SK-N-SH (cell line): Measurements from ENCODE around the gene OTOS.

ENCODE experiments used
- CHD2 ChIP-seq: fragments of 150-350 bp; IDR thresholded peaks from 2 replicates; pipeline ENCODE4 v1.6.1; 2018; ENCODE audit warnings: low read length; ENCODE audit not compliant: partially characterized antibody
- MEF2A ChIP-seq: IDR thresholded peaks from 2 replicates; pipeline ENCODE4 v1.4.0; 2012; ENCODE audit warnings: low read depth, borderline replicate concordance
- MXI1 ChIP-seq: IDR thresholded peaks from 2 replicates; pipeline ENCODE4 v1.6.1; 2012; ENCODE audit warnings: mild to moderate bottlenecking, low read depth, low read length, improper control_type of control experiment
- RAD21 ChIP-seq: IDR thresholded peaks from 2 replicates; pipeline ENCODE4 v1.6.1; 2012; ENCODE audit warnings: mild to moderate bottlenecking, low read length
- RFX5 ChIP-seq: IDR thresholded peaks from 2 replicates; pipeline ENCODE4 v1.6.1; 2012; ENCODE audit warnings: mild to moderate bottlenecking, improper control_type of control experiment, low read length
- SIN3A ChIP-seq: IDR thresholded peaks from 2 replicates; pipeline ENCODE4 v1.6.1; 2012; ENCODE audit warnings: low read depth, mild to moderate bottlenecking, low read length, moderate library complexity, borderline replicate concordance
- TAF1 ChIP-seq: IDR thresholded peaks from 2 replicates; pipeline ENCODE4 v1.6.1; 2012; ENCODE audit warnings: low read depth, mild to moderate bottlenecking, low read length, moderate library complexity, borderline replicate concordance
- TEAD4 ChIP-seq: IDR thresholded peaks from 2 replicates; pipeline ENCODE4 v1.4.0; 2012; ENCODE audit warnings: mild to moderate bottlenecking, borderline replicate concordance; ENCODE audit not compliant: insufficient read depth
- TF ChIP-seq, protein P1 (sequence below): IDR thresholded peaks from 2 replicates; pipeline ENCODE4 v1.6.1; 2012; ENCODE audit warnings: mild to moderate bottlenecking, low read depth, low read length, moderate library complexity
- TF ChIP-seq, protein P2 (sequence below): fragments of 200-600 bp; sonication (generic); IDR thresholded peaks from 2 replicates; pipeline ENCODE4 v1.6.1; 2017; ENCODE audit warnings: antibody characterized with exemption, mild to moderate bottlenecking, moderate library complexity
- TF ChIP-seq, protein P3 (sequence below): IDR thresholded peaks from 2 replicates; pipeline ENCODE4 v1.4.0; 2012; ENCODE audit warnings: low read depth, borderline replicate concordance
- TF ChIP-seq, protein P4 (sequence below): fragments of 150-350 bp; IDR thresholded peaks from 2 replicates; pipeline ENCODE4 v1.6.1; 2017; ENCODE audit warnings: antibody characterized with exemption, low read length, low read depth, borderline replicate concordance

DNA sequence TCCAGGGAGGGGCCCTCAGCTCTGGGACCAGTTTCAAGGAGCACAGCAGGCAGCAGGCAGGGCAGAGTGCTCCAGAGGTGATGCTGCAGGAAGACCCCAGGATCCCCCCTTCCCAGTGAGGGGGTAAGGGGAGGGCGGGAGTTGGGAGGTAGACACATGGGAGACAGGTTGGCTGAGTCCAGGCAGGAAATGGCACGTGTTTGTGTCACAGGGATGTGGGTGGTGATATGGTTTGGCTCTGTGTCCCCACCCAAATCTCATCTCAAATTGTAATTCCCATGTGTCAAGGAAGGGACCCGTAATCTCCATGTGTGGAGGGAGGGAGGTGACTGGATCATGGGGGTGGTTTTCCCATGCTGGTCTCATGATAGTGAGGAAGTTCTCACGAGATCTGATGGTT is 25.2 kb upstream of the OTOS start:
- TF ChIP-seq, protein P1, sequence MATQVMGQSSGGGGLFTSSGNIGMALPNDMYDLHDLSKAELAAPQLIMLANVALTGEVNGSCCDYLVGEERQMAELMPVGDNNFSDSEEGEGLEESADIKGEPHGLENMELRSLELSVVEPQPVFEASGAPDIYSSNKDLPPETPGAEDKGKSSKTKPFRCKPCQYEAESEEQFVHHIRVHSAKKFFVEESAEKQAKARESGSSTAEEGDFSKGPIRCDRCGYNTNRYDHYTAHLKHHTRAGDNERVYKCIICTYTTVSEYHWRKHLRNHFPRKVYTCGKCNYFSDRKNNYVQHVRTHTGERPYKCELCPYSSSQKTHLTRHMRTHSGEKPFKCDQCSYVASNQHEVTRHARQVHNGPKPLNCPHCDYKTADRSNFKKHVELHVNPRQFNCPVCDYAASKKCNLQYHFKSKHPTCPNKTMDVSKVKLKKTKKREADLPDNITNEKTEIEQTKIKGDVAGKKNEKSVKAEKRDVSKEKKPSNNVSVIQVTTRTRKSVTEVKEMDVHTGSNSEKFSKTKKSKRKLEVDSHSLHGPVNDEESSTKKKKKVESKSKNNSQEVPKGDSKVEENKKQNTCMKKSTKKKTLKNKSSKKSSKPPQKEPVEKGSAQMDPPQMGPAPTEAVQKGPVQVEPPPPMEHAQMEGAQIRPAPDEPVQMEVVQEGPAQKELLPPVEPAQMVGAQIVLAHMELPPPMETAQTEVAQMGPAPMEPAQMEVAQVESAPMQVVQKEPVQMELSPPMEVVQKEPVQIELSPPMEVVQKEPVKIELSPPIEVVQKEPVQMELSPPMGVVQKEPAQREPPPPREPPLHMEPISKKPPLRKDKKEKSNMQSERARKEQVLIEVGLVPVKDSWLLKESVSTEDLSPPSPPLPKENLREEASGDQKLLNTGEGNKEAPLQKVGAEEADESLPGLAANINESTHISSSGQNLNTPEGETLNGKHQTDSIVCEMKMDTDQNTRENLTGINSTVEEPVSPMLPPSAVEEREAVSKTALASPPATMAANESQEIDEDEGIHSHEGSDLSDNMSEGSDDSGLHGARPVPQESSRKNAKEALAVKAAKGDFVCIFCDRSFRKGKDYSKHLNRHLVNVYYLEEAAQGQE: no peak
- TF ChIP-seq TAF1 (no peak), TEAD4 (no peak), MXI1 (no peak), RAD21 (no peak), CHD2 (no peak), SIN3A (no peak), RFX5 (no peak), MEF2A (no peak)
- TF ChIP-seq, protein P2, sequence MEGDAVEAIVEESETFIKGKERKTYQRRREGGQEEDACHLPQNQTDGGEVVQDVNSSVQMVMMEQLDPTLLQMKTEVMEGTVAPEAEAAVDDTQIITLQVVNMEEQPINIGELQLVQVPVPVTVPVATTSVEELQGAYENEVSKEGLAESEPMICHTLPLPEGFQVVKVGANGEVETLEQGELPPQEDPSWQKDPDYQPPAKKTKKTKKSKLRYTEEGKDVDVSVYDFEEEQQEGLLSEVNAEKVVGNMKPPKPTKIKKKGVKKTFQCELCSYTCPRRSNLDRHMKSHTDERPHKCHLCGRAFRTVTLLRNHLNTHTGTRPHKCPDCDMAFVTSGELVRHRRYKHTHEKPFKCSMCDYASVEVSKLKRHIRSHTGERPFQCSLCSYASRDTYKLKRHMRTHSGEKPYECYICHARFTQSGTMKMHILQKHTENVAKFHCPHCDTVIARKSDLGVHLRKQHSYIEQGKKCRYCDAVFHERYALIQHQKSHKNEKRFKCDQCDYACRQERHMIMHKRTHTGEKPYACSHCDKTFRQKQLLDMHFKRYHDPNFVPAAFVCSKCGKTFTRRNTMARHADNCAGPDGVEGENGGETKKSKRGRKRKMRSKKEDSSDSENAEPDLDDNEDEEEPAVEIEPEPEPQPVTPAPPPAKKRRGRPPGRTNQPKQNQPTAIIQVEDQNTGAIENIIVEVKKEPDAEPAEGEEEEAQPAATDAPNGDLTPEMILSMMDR: no peak
- TF ChIP-seq, protein P3, sequence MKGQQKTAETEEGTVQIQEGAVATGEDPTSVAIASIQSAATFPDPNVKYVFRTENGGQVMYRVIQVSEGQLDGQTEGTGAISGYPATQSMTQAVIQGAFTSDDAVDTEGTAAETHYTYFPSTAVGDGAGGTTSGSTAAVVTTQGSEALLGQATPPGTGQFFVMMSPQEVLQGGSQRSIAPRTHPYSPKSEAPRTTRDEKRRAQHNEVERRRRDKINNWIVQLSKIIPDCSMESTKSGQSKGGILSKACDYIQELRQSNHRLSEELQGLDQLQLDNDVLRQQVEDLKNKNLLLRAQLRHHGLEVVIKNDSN: no peak
- TF ChIP-seq, protein P4, sequence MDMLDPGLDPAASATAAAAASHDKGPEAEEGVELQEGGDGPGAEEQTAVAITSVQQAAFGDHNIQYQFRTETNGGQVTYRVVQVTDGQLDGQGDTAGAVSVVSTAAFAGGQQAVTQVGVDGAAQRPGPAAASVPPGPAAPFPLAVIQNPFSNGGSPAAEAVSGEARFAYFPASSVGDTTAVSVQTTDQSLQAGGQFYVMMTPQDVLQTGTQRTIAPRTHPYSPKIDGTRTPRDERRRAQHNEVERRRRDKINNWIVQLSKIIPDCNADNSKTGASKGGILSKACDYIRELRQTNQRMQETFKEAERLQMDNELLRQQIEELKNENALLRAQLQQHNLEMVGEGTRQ: no peak
